ENCODE measurements around the gene NUP98.

The NUP98 gene

GRCh38 chr11:3797329-3798090, at the start of gene NUP98:
Gene NUP98 (minus strand): TSS chr11:3797554. CDS start chr11:3782117, 15,437 bp downstream.
- peak; percentile 100 for DNase-seq (ENCODE audit: low read depth)

- DNase-seq (ENCODE audit: low read depth), result no peak
These were observed 48.3 kb upstream of the NUP98 start for GRCh38 chr11:3845670-3846069.

- DNase-seq (ENCODE audit: low read depth), result no peak
These were observed 47.9 kb upstream of the NUP98 start for GRCh38 chr11:3845246-3845645.

GRCh38 chr11:3843326-3843725, 46.0 kb upstream of the NUP98 start:
- no peak for DNase-seq (ENCODE audit: low read depth)

- DNase-seq (ENCODE audit: low read depth), result no peak
These were observed 44.3 kb upstream of the NUP98 start for GRCh38 chr11:3841426-3842350.

DNA sequence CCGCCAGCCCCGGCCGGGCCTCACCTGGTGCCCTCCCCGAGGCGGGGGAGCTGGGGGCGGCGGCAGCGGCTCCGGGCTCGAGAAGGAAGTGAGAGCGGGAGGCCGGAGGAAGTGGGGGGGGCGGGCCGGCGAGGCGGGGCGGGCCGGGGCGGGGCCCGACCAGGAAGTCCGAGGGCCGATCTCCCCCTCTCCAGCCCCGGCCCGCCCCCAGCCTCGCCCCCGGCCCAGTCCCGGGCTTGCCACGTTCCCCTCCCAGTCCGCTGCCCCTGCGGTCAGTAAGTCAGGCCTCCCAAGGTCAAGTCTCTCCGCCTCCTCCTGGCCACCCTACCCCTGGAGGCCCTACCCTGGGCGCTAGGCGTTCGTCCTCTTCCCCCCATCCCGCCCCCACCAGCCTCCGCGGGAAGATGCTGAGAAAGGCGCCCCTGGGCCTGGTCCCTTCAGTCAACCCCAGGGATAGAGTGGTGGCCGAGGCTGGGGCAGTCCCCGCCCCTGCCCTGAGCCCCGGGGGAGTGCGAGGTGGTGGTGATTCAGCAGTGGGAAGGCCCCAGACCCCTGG, 43.6 kb upstream of the NUP98 start, which contains the start of gene RHOG:
Gene RHOG (minus strand): TSS at position 90 of the 556 bp plus-strand sequence. CDS start 12,821 bp downstream, outside the sequence.
- peak; percentile 90 for DNase-seq (ENCODE audit: low read depth)

DNA sequence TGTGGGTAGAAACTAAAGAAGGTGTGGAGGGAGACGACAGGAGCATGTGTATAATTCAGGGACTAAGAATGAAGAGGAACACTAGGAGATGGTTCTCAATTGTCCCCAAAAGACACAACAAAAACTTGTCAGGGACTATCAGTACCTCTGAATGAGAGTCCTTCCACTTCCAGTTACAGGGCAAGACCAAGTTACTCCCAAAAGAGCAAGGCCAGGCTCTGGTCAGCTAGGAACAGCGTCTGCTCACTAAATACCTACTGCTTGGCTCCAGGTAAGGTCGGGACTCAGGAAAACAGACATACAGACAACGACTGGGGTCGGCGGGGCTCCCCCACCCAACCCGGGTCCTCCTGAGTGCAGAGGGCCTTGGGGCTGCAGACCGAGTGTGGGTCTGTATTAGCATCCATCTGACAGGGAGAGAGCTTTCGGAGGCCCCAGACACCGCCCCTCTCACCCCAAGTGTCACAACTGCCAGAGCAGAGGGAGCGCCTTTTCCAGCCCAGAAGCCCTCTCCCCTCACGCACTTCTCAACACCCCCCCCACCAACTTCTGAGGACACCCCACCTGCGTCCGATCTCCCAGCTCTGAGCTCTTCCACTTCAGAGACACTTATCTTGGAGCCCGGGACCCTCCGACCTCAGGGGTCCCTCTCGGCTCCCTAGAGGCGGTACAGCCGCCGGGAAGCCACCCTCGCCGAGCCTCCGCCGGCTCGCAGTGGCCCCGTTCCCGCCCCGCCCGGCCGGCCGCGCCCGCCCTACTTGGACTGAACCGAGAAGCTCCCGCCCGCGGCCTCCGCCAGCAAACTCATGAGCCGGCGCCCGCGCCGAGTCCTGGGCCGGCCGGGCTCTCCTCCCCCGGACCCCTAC, 42.9 kb upstream of the NUP98 start:
- peak; percentile 40 for DNase-seq (ENCODE audit: low read depth)

GRCh38 chr11:3838504-3838903, 41.1 kb upstream of the NUP98 start:
- no peak for DNase-seq (ENCODE audit: low read depth)

DNA sequence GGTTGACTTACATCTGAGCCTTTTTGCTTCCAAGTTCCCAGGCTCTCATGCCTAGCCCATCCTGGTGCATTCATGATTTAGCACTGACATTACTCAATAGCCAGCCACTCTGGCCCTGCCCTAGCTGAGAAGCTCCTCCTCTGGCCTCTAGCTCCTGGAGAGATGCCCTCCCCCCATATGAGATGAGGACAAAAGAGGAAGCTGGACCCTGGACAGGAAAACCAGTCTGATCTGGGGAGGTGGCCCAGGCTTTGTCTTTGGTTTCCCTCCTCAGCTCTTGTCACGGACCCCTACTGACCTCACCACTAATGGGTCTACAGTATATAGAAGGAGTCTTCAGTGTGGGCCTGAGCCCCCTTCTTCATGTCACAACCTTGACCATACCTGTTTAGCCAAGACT, 40.4 kb upstream of the NUP98 start:
- DNase-seq (ENCODE audit: low read depth), result no peak

- no peak for DNase-seq (ENCODE audit: low read depth)
These were observed 39.5 kb upstream of the NUP98 start for GRCh38 chr11:3836903-3837302.

- DNase-seq (ENCODE audit: low read depth), result no peak
These were observed 38.4 kb upstream of the NUP98 start for GRCh38 chr11:3835751-3836150.

- DNase-seq (ENCODE audit: low read depth), result no peak
These were observed 37.5 kb upstream of the NUP98 start for GRCh38 chr11:3834664-3835461.

- no peak for DNase-seq (ENCODE audit: low read depth)
These were observed 37.0 kb upstream of the NUP98 start for GRCh38 chr11:3834349-3834663.

- DNase-seq (ENCODE audit: low read depth), result no peak
These were observed 36.1 kb upstream of the NUP98 start for GRCh38 chr11:3833449-3833848.

- DNase-seq (ENCODE audit: low read depth), result no peak
These were observed 35.5 kb upstream of the NUP98 start for GRCh38 chr11:3832816-3833215.

- no peak for DNase-seq (ENCODE audit: low read depth)
These were observed 34.3 kb upstream of the NUP98 start for GRCh38 chr11:3831378-3832239.

DNA sequence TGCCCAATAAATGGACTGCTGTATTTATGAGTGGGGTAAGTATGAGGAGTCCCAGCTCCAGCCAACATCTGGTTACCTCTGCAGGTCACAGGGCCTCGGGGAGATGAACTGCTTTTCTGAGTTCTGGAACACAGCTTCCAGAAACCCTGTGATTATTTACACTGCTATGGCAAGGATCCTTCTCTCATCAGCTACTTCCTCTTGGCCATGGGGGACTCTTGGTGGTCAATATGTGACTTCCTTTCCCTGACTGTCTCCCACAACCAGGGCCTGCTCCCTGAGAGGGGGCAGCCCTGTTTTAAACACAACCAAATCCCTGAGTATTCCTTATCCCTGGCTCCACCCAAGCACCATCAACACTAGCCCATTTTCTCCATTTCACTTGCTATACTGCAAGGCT, 33.4 kb upstream of the NUP98 start:
- no peak for DNase-seq (ENCODE audit: low read depth)

DNA sequence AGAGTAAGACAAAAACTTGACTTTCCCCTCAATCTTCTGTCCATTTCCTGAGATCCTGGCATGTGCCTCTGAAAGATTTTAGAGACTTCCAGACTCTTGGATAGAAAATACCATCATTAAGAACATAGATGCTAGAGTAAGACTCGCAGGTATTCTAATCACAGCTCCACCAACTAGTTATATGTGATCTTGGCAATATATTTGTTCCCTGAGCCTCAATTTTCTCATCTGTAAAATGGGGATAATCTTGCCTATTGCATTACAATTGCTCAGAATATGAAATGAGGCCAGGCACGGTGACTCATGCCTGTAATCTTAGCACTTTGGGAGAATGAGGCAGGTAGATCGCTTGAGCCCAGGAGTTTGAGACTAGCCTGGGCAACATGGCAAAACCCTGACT, 32.7 kb upstream of the NUP98 start:
- no peak for DNase-seq (ENCODE audit: low read depth)

DNA sequence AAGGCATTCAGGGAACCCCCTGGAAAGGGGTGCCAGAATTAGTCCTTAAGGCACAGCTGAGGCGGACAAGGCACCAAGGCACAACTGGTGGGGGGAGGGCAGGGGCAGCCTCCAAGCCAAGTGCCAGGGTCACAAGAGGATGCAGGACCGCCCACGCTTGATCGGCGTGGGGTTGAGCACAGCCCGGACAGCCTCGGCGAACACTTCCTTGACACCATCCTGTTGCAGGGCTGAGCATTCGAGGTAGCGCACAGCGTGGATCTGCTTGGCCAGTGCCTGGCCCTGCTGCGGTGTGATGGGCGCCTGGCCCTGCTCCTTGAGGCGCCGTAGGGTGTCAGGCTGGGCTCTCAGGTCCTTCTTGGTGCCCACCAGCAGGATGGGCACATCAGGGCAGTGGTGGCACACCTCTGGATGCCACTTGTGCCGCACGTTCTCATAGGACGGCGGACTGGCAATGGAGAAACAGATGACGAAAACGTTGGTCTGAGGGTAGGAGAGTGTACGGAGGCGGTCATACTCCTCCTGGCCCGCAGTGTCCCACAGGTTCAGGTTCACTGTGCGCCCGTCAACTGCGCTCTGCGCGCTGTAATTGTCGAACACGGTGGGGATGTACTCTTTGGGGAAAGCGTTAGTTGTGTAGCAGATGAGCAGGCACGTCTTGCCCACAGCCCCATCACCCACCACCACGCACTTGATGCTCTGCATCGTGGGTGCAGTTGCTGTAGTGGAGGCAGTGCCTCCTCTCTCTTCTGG, 30.3 kb upstream of the NUP98 start:
- DNase-seq (ENCODE audit: low read depth), result no peak
